B cell (primary cell): Measurements from ENCODE around the gene TSPAN14. TPM values are rescaled to one million over a fixed set of nuclear protein-coding genes. Genes with fewer than 3 reads are reported as not detected.

ENCODE experiments used
- ATAC-seq: fragments of 200-7000 bp; cut with Tn5 transposase; one replicate; pipeline ENCODE4 v1.10.0; 2021; ENCODE audit warnings: low read depth, mild to moderate bottlenecking, moderate number of reproducible peaks, moderate library complexity
- CTCF ChIA-PET: fragments of 350-600 bp; sonication (Branson Sonifier 250); formaldehyde crosslinking; loops from one replicate; lab custom pipeline; 2021; ENCODE audit warnings: antibody characterized with exemption, inconsistent platforms; lab: Charles Lee
- POLR2A ChIA-PET: fragments of 350-600 bp; sonication (Branson Sonifier 250); formaldehyde crosslinking; loops from one replicate; lab custom pipeline; 2021; ENCODE audit warnings: antibody characterized with exemption; lab: Charles Lee
- DNase-seq: peaks from one replicate; pipeline ENCODE4 v3.0.0; 2013
- H2AFZ ChIP-seq: 2 replicates; pipeline ENCODE4 v1.6.1; 2012; ENCODE audit warnings: mild to moderate bottlenecking, low read depth, low read length; ENCODE audit not compliant: insufficient read depth, poor library complexity, severe bottlenecking
- H3K27ac ChIP-seq, 2 donors: 1 replicate in 1 of 2; 2 replicates in 1 of 2; pipeline ENCODE4 v1.5.1; 2012 to 2013; ENCODE audit warnings: low read length in 2 of 2, mild to moderate bottlenecking in 2 of 2, moderate library complexity in 1 of 2
- H3K27me3 ChIP-seq, 4 experiments: fragments of 200-600 bp in 1 of 4; sonication (generic) in 1 of 4; replicated peaks in 1 of 4; 1 replicate in 2 of 4; 2 replicates in 2 of 4; pipeline versions ENCODE4 v1.6.1 to v1.7.0; 2013 to 2016; ENCODE audit warnings: low read length in 3 of 4, mild to moderate bottlenecking in 2 of 4, mixed read lengths in 1 of 4, moderate library complexity in 1 of 4; ENCODE audit not compliant: insufficient read depth in 4 of 4, control insufficient read depth in 3 of 4; ENCODE audit errors: control extremely low read depth in 1 of 4
- H3K36me3 ChIP-seq, 2 experiments: replicated peaks in 1 of 2; 1 replicate in 1 of 2; 2 replicates in 1 of 2; pipeline versions ENCODE4 v1.6.1 to v1.7.1; 2013; ENCODE audit warnings: low read length in 1 of 2; ENCODE audit not compliant: insufficient read depth in 2 of 2, control insufficient read depth in 1 of 2; ENCODE audit errors: control extremely low read depth in 1 of 2, extremely low read depth in 1 of 2
- H3K4me1 ChIP-seq, 2 donors: fragments of 200-600 bp in 1 of 2; sonication (generic) in 1 of 2; 1 replicate in 1 of 2; 2 replicates in 1 of 2; pipeline versions ENCODE4 v1.5.1 to v1.6.1; 2013 to 2017; ENCODE audit warnings: low read length in 2 of 2; ENCODE audit not compliant: control insufficient read depth in 2 of 2, insufficient read depth in 2 of 2
- H3K4me2 ChIP-seq: replicated peaks from 2 replicates; pipeline ENCODE3; 2012; ENCODE audit warnings: mild to moderate bottlenecking, low read depth, low read length; ENCODE audit not compliant: poor library complexity, severe bottlenecking
- H3K4me3 ChIP-seq, 5 experiments: fragments of 200-600 bp in 1 of 5; sonication (generic) in 1 of 5; 1 replicate in 3 of 5; 2 replicates in 2 of 5; pipeline versions ENCODE4 v1.5.1 to v1.7.0; 2011 to 2016; ENCODE audit warnings: low read length in 4 of 5, mild to moderate bottlenecking in 4 of 5, low read depth in 2 of 5, control low read depth in 1 of 5, moderate library complexity in 1 of 5; ENCODE audit not compliant: insufficient read depth in 1 of 5; ENCODE audit errors: control extremely low read depth in 1 of 5, extremely low read depth in 1 of 5
- H3K79me2 ChIP-seq: fragments of 200-600 bp; sonication (generic); one replicate; pipeline ENCODE4 v1.6.0; 2016; ENCODE audit warnings: low read length; ENCODE audit not compliant: control insufficient read depth, insufficient read depth
- H3K9ac ChIP-seq: fragments of 200-600 bp; sonication (generic); 2 replicates; pipeline ENCODE4 v1.6.1; 2017; ENCODE audit warnings: mild to moderate bottlenecking, low read length, moderate library complexity
- H3K9me3 ChIP-seq, 3 donors: one replicate each; pipeline versions ENCODE4 v1.6.1 to v1.7.1; 2013; ENCODE audit warnings: low read length in 2 of 3; ENCODE audit not compliant: control insufficient read depth in 2 of 3, insufficient read depth in 1 of 3; ENCODE audit errors: control extremely low read depth in 1 of 3
- H4K20me1 ChIP-seq: 2 replicates; pipeline ENCODE4 v1.6.0; 2012; ENCODE audit warnings: mild to moderate bottlenecking, low read length; ENCODE audit not compliant: insufficient read depth, control insufficient read depth, poor library complexity, severe bottlenecking
- H3K27ac Mint-ChIP-seq: one replicate; pipeline ENCODE4 v1.8.0; 2021; ENCODE audit warnings: mixed read lengths
- H3K27me3 Mint-ChIP-seq: one replicate; pipeline ENCODE4 v1.8.0; 2021; ENCODE audit warnings: mixed read lengths
- H3K4me1 Mint-ChIP-seq: one replicate; pipeline ENCODE4 v1.8.0; 2021; ENCODE audit warnings: mixed read lengths
- H3K4me3 Mint-ChIP-seq: one replicate; pipeline ENCODE4 v1.8.0; 2021; ENCODE audit warnings: mixed read lengths
- H3K9me3 Mint-ChIP-seq: one replicate; pipeline ENCODE4 v1.8.0; 2022; ENCODE audit warnings: mixed read lengths; ENCODE audit not compliant: insufficient read depth
- EZH2 ChIP-seq: IDR thresholded peaks from 2 replicates; pipeline ENCODE4 v1.6.1; 2012; ENCODE audit warnings: borderline replicate concordance, low read depth, mild to moderate bottlenecking, moderate library complexity, low read length; ENCODE audit not compliant: insufficient read depth, poor library complexity, severe bottlenecking
- WGBS: methylation state at CpG from one replicate; pipeline ENCODE4 v1.1.5; 2013; ENCODE audit warnings: missing lambda C conversion rate; ENCODE audit not compliant: insufficient coverage; 5-methylcytosine and 5-hydroxymethylcytosine counted together
- intact Hi-C: fragments of 100-400 bp; cut with micrococcal nuclease; formaldehyde crosslinking; loops from one replicate; pipeline ENCODE4 v1.10.0; 2022
- polyA plus RNA-seq: library from polyadenylated mRNA; depleted of rRNA; stranded (reverse); fragments of >200 nt; gene quantifications from 2 replicates; pipeline ENCODE4 v1.2.3, GENCODE V29; 2012
- total RNA-seq, 2 donors: library from RNA; stranded (reverse); fragments of 120-200 nt in 1 of 2; gene quantifications; 1 replicate in 1 of 2; 2 replicates in 1 of 2; pipeline versions ENCODE4 v1.2.3 to v1.2.4, GENCODE V29; 2013 to 2022
- TF ChIP-seq, protein P1 (sequence below): fragments of 200-600 bp; IDR thresholded peaks from one replicate; pipeline ENCODE4 v1.8.0; 2022; ENCODE audit warnings: antibody characterized with exemption, mild to moderate bottlenecking

Gene TSPAN14
- total and polyA plus RNA-seq, 2 donors (not counting 1 experiment from before 2014, with no cell fraction given) = 27.8 to 55.3 TPM

GRCh38 chr10:80458638-80459037, 4.5 kb downstream of the TSPAN14 start:
- peak overlapping the region; percentile 68 for H3K4me3 Mint-ChIP-seq
- peak overlapping the region; percentile 68 for H3K4me2 ChIP-seq
- H3K4me1 ChIP-seq = peaks cover 78 to 89% of the 10 kb centered on the region in 2 donors
- peaks cover 84% of the 10 kb centered on the region for H3K79me2 ChIP-seq
- H3K4me1 Mint-ChIP-seq = peaks cover 84% of the 10 kb centered on the region
- H3K27ac Mint-ChIP-seq = peak overlapping the region; percentile 90
- ATAC-seq (no peak), DNase-seq (no peak)
- ChIA-PET POLR2A (interaction anchor here (0.8 to 1.1 kb wide), 3 partner anchors 10 to 13 kb away, joined by 3 to 8 read pairs (median 4); no protein-coding TSS in a partner anchor), CTCF (interaction anchor here (0.8 to 4.0 kb wide), 7 partner anchors 9 to 80 kb away, joined by 3 to 29 read pairs (median 5); partner anchors contain the start of gene PRXL2A)
- peak overlapping the region; percentile 48 for H2AFZ ChIP-seq
- H3K27me3 ChIP-seq = no peaks in the 10 kb centered on the region
- no peak overlapping the region for H3K4me3 ChIP-seq
- H3K9me3 Mint-ChIP-seq = no peaks in the 10 kb centered on the region
- no peak for TF ChIP-seq EZH2
- TF ChIP-seq, protein P1, sequence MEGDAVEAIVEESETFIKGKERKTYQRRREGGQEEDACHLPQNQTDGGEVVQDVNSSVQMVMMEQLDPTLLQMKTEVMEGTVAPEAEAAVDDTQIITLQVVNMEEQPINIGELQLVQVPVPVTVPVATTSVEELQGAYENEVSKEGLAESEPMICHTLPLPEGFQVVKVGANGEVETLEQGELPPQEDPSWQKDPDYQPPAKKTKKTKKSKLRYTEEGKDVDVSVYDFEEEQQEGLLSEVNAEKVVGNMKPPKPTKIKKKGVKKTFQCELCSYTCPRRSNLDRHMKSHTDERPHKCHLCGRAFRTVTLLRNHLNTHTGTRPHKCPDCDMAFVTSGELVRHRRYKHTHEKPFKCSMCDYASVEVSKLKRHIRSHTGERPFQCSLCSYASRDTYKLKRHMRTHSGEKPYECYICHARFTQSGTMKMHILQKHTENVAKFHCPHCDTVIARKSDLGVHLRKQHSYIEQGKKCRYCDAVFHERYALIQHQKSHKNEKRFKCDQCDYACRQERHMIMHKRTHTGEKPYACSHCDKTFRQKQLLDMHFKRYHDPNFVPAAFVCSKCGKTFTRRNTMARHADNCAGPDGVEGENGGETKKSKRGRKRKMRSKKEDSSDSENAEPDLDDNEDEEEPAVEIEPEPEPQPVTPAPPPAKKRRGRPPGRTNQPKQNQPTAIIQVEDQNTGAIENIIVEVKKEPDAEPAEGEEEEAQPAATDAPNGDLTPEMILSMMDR = no peak
- 50% methylated on average over 2 of the region's 6 CpGs for WGBS
- peak overlapping the region; percentile 44 for H3K9ac ChIP-seq
- H3K27me3 Mint-ChIP-seq = no peaks in the 10 kb centered on the region
- no peaks in the 10 kb centered on the region for H3K36me3 ChIP-seq
- no peaks in the 10 kb centered on the region for H3K9me3 ChIP-seq
- peak overlapping the region; percentile 48 to 58 for H3K27ac ChIP-seq
- peaks cover 56% of the 10 kb centered on the region for H4K20me1 ChIP-seq
- intact Hi-C loops = no loop called here

GRCh38 chr10:80459047-80459865, 5.1 kb downstream of the TSPAN14 start:
- Histone ChIP-seq H3K9ac (peak overlapping the region; percentile 44), H2AFZ (peak overlapping the region; percentile 48), H3K36me3 (no peaks in the 10 kb centered on the region), H3K27me3 (no peaks in the 10 kb centered on the region), H3K9me3 (no peaks in the 10 kb centered on the region), H3K4me3 (peak overlapping the region in 3 of 5 experiments; percentile 8 to 34 (median 12)), H3K27ac (peak overlapping the region; percentile 48 to 58), H3K4me1 (peaks cover 84 to 94% of the 10 kb centered on the region in 2 donors), H3K4me2 (peak overlapping the region; percentile 68), H4K20me1 (peaks cover 62% of the 10 kb centered on the region), H3K79me2 (peaks cover 90% of the 10 kb centered on the region)
- ChIA-PET POLR2A (interaction anchor here (0.5 to 1.1 kb wide), 5 partner anchors 9 to 71 kb away, joined by 3 to 8 read pairs (median 3); no protein-coding TSS in a partner anchor), CTCF (interaction anchor here (0.8 to 4.0 kb wide), 7 partner anchors 9 to 80 kb away, joined by 3 to 29 read pairs (median 5); partner anchors contain the start of gene PRXL2A)
- peak overlapping the region; percentile 90 for H3K27ac Mint-ChIP-seq
- peak overlapping the region; percentile 68 for H3K4me3 Mint-ChIP-seq
- ATAC-seq (peak; percentile 11), DNase-seq (peak; percentile 66)
- intact Hi-C loops = no loop called here
- 33% methylated on average over 8 of the region's 9 CpGs for WGBS
- H3K9me3 Mint-ChIP-seq = no peaks in the 10 kb centered on the region
- TF ChIP-seq EZH2 = no peak
- TF ChIP-seq, protein P1 = no peak
- peaks cover 89% of the 10 kb centered on the region for H3K4me1 Mint-ChIP-seq
- H3K27me3 Mint-ChIP-seq = no peaks in the 10 kb centered on the region
